Activated CD4-positive, alpha-beta T cell treated with anti-CD3 and anti-CD28 coated beads for 24 hours (primary cell): ENCODE data around the gene SERPINA3.
"Not testable (repeated sequence)": the region's sequence is repeated elsewhere in the genome, so short reads cannot be mapped to it uniquely, and the experiment has no call there.

Experiments used
- DNase-seq, 2 donors: peaks; one replicate each; pipeline ENCODE4 v3.0.0-alpha.2; 2020; ENCODE audit warnings: low read depth in 2 of 2

SERPINA3 gene

DNA sequence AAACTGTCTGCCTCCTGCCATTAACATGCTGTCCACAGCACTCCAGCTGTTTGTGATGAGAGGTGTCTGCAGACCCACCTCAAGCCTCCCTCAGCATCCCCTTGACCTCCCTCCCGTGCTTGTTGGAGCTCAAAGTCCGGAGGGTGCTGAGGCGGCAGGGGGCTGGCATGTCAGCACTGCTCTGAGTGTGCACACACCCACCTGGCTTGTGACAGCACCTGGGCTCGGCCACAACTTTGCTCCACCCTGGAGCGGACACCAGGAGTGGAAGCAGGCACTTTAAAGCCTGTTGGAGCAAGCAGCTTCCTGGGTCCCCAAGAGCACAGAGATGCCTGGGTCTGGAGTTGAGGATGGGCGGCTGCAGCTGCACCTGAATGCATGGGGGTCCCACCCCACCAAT is 20.9 kb downstream of the SERPINA3 start:
- DNase-seq: no peak

DNA sequence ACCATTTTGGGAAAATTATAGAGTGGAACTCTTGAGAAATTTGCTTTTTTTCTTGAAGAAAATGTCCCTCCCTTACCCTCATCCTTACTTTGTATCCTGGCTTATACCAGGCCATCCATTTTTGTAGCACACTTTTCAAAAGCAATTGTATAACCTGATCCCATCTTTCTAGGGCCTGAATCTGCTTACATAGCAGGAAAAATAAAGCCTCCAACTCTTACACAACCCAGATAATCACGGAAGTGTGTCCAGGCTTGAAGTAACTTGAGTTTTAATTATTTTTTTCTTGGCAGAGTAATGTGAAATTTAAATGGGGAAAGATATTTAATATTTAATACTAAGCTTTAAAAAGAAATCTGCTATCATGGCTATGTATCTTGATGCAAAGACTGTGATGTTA is 23.0 kb downstream of the SERPINA3 start:
- DNase-seq: no peak

GRCh38 chr14:94636744-94637412 is 24.7 kb downstream of the SERPINA3 start:
- DNase-seq: no peak

- DNase-seq: not testable (repeated sequence)
Measured at GRCh38 chr14:94637814-94638213, 25.6 kb downstream of the SERPINA3 start.

- no peak for DNase-seq
Measured at GRCh38 chr14:94638339-94638738, 26.1 kb downstream of the SERPINA3 start.

GRCh38 chr14:94638961-94639817 is 27.0 kb downstream of the SERPINA3 start:
- DNase-seq: no peak

DNA sequence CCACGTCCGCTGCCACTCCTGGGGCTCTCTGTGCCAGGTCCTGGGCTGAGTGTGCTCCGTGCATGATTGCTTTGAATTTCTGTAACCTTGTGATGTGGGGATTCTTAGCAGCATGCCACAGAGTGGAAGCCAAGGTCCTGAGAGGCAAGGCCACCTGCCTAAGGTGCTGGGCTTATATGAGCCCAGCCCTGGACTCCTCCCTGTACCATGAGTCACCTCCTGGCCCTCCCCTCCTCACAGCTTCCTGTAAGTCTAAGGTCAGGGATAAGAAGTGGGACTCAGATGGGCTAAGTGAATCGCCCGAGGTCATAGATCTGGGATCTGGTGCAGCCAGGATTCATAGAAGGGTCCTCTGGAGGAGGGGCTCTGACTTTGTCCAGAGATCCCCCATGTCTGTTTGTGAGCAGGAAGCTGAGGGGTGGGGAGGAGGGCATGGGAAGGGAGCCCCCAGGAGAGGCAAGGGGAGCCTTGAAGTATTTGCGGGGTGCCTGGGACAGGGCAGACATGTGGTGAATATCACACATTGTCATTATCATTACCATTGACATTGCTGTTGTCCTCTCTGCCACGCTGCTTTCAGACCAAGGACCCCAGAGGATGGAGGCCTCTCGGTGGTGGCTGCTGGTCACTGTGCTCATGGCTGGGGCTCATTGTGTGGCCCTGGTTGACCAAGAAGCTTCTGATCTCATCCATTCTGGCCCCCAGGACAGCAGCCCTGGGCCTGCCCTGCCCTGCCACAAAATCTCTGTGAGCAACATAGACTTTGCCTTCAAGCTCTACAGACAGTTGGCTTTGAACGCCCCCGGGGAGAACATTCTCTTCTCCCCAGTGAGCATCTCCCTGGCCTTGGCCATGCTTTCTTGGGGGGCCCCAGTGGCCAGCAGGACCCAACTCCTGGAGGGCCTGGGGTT is 28.8 kb downstream of the SERPINA3 start:
- no peak for DNase-seq

- DNase-seq: no peak
Measured at GRCh38 chr14:94641632-94641955, 29.4 kb downstream of the SERPINA3 start.

- DNase-seq: no peak
Measured at GRCh38 chr14:94643316-94644101, 31.3 kb downstream of the SERPINA3 start.

GRCh38 chr14:94644102-94644535 is 31.9 kb downstream of the SERPINA3 start:
- DNase-seq: no peak

- no peak for DNase-seq
Measured at GRCh38 chr14:94646066-94646465, 33.9 kb downstream of the SERPINA3 start.

DNA sequence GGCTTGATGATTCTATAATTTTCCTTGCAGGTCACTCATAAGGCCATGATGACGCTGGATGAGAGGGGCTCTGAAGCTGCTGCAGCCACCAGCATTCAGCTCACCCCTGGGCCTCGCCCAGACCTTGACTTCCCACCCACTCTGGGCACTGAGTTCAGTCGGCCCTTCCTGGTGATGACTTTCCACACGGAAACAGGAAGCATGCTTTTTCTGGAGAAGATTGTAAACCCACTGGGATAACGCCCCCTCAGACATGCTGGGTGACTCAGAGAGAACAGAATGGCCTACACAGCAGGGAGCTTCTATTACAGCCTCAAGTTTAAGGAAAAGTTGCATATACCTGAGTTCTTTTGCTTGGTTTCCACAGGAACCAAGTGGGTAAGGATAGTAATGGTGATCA is 34.3 kb downstream of the SERPINA3 start:
- DNase-seq: no peak

DNA sequence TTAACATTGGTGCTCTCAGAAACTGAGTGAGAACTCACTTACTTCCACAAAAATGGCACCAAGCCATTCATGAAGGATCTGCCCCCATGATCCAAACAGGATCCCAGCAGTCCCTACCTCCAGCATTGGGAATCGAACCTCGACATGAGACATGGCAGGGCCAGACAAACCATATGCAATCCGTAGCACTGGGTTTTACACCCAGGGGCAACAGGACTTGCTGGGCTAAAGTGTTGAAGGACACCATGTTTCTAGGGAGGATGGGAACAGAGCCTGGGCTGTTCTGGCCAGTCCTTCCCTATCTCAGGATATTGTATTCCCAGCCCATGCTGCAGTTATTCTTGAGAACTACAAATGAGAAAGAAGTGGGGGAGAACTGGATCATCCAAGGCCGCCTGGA is 36.6 kb downstream of the SERPINA3 start:
- no peak for DNase-seq

GRCh38 chr14:94649543-94650443 is 37.6 kb downstream of the SERPINA3 start:
- DNase-seq: no peak

- no peak for DNase-seq
Measured at GRCh38 chr14:94650444-94650775, 38.2 kb downstream of the SERPINA3 start.

- no peak for DNase-seq
Measured at GRCh38 chr14:94650806-94651805, 38.9 kb downstream of the SERPINA3 start.

- DNase-seq: no peak
Measured at GRCh38 chr14:94653321-94653720, 41.1 kb downstream of the SERPINA3 start.

GRCh38 chr14:94654071-94654861 is 42.1 kb downstream of the SERPINA3 start:
- DNase-seq: no peak
